ENCODE data around the gene RAB11FIP4.

- TF ChIP-seq CTCF (IDR thresholded peaks at IDR 0.05; ENCODE audit: extremely low read depth in 1 of 2, insufficient read depth in 1 of 2, low read depth in 1 of 2, low read length in 2 of 2) (no peak), MYC (IDR thresholded peaks at IDR 0.05; ENCODE audit: low read depth, low read length) (no peak), EZH2 (IDR thresholded peaks at IDR 0.05; ENCODE audit: borderline replicate concordance, low read depth, low read length, severe bottlenecking) (no peak), POLR2A (IDR thresholded peaks at IDR 0.05; ENCODE audit: low read depth, low read length) (no peak), POLR2AphosphoS5 (IDR thresholded peaks at IDR 0.05; ENCODE audit: insufficient read depth, low read depth, low read length) (no peak), GATA2 (IDR thresholded peaks at IDR 0.05; ENCODE audit: insufficient read depth, insufficient read length, low read depth, low read length) (no peak), FOS (IDR thresholded peaks at IDR 0.05; ENCODE audit: borderline replicate concordance, insufficient read depth, low read length) (no peak), MAX (IDR thresholded peaks at IDR 0.05; ENCODE audit: insufficient read depth, insufficient read length) (no peak)
These were observed 68.2 kb downstream of the RAB11FIP4 start for GRCh38 chr17:31459716-31460115.
